ENCODE data around the gene SLC24A4. TPM values are rescaled to one million over a fixed set of nuclear protein-coding genes. Genes with fewer than 3 reads are reported as not detected.

The SLC24A4 gene
- total RNA-seq, 1 donor from 2014 or later, result 1.5 TPM

GRCh38 chr14:92443741-92444140, 120.8 kb downstream of the SLC24A4 start:
- no peak for DNase-seq (ENCODE audit: extremely low spot score in 2 of 2)
- no peaks in the 10 kb centered on the region for H3K36me3 ChIP-seq
- H3K4me3 ChIP-seq, result no peak overlapping the region
- no peaks in the 10 kb centered on the region for H3K9me3 ChIP-seq
- H3K4me1 ChIP-seq, result no peaks in the 10 kb centered on the region
- no peak for TF ChIP-seq CTCF (IDR thresholded peaks at IDR 0.05)
- no peak for TF ChIP-seq POLR2A (IDR thresholded peaks at IDR 0.05)
- no peak overlapping the region for H3K27ac ChIP-seq
- H3K27me3 ChIP-seq, result no peaks in the 10 kb centered on the region
- intact Hi-C loops (cut with DNase I), result no loop called here

- Histone ChIP-seq H3K27ac (no peak overlapping the region), H3K4me3 (no peak overlapping the region), H3K4me1 (no peaks in the 10 kb centered on the region), H3K36me3 (no peaks in the 10 kb centered on the region), H3K27me3 (no peaks in the 10 kb centered on the region), H3K9me3 (no peaks in the 10 kb centered on the region)
- intact Hi-C loops (cut with DNase I), result no loop called here
- DNase-seq (ENCODE audit: extremely low spot score in 2 of 2), result no peak
- TF ChIP-seq CTCF (IDR thresholded peaks at IDR 0.05) (no peak), POLR2A (IDR thresholded peaks at IDR 0.05) (no peak), POLR2AphosphoS5 (IDR thresholded peaks at IDR 0.05; ENCODE audit: insufficient read depth in 1 of 2, low read depth in 1 of 2) (no peak)
These were observed 123.8 kb downstream of the SLC24A4 start for GRCh38 chr14:92446771-92447170.

- Histone ChIP-seq H3K27me3 (no peaks in the 10 kb centered on the region), H3K27ac (no peak overlapping the region), H3K9me3 (no peaks in the 10 kb centered on the region), H3K4me1 (no peaks in the 10 kb centered on the region), H3K4me3 (no peak overlapping the region), H3K36me3 (no peaks in the 10 kb centered on the region)
- TF ChIP-seq POLR2A (IDR thresholded peaks at IDR 0.05), result no peak
- TF ChIP-seq POLR2AphosphoS5 (IDR thresholded peaks at IDR 0.05; ENCODE audit: insufficient read depth in 1 of 2, low read depth in 1 of 2), result no peak
- TF ChIP-seq CTCF (IDR thresholded peaks at IDR 0.05), result no peak
- DNase-seq (ENCODE audit: extremely low spot score in 2 of 2), result no peak
- intact Hi-C loops (cut with DNase I), result no loop called here
These were observed 124.6 kb downstream of the SLC24A4 start for GRCh38 chr14:92447416-92448197.

GRCh38 chr14:92448786-92449185, 125.8 kb downstream of the SLC24A4 start:
- no peaks in the 10 kb centered on the region for H3K27me3 ChIP-seq
- DNase-seq (ENCODE audit: extremely low spot score in 2 of 2), result no peak
- H3K36me3 ChIP-seq, result no peaks in the 10 kb centered on the region
- intact Hi-C loops (cut with DNase I), result no loop called here
- TF ChIP-seq POLR2AphosphoS5 (IDR thresholded peaks at IDR 0.05; ENCODE audit: insufficient read depth in 1 of 2, low read depth in 1 of 2) (no peak), POLR2A (IDR thresholded peaks at IDR 0.05) (no peak), CTCF (IDR thresholded peaks at IDR 0.05) (no peak)
- no peak overlapping the region for H3K27ac ChIP-seq
- no peak overlapping the region for H3K4me3 ChIP-seq
- no peaks in the 10 kb centered on the region for H3K9me3 ChIP-seq
- H3K4me1 ChIP-seq, result no peaks in the 10 kb centered on the region

GRCh38 chr14:92449404-92450181, 126.6 kb downstream of the SLC24A4 start:
- Histone ChIP-seq H3K27ac (no peak overlapping the region), H3K9me3 (no peaks in the 10 kb centered on the region), H3K4me1 (no peaks in the 10 kb centered on the region), H3K4me3 (no peak overlapping the region), H3K27me3 (no peaks in the 10 kb centered on the region), H3K36me3 (no peaks in the 10 kb centered on the region)
- intact Hi-C loops (cut with DNase I), result no loop called here
- DNase-seq (ENCODE audit: extremely low spot score in 2 of 2), result no peak
- TF ChIP-seq POLR2A (IDR thresholded peaks at IDR 0.05) (no peak), POLR2AphosphoS5 (IDR thresholded peaks at IDR 0.05; ENCODE audit: insufficient read depth in 1 of 2, low read depth in 1 of 2) (no peak), CTCF (IDR thresholded peaks at IDR 0.05) (no peak)

Data from vagina (tissue), 2 donors.